H1 (cell line): ENCODE data around the gene PCP4.

Experiments used
- YY1 ChIP-seq: IDR thresholded peaks from 2 replicates; pipeline ENCODE4 v1.6.1; 2011; ENCODE audit warnings: low read depth, mild to moderate bottlenecking, low read length
- TF ChIP-seq, protein P1 (sequence below): IDR thresholded peaks from 2 replicates; pipeline ENCODE4 v1.6.1; 2012; ENCODE audit warnings: inconsistent platforms

GRCh38 chr21:39837861-39838359 is 29.3 kb upstream of the PCP4 start:
- TF ChIP-seq, protein P1, sequence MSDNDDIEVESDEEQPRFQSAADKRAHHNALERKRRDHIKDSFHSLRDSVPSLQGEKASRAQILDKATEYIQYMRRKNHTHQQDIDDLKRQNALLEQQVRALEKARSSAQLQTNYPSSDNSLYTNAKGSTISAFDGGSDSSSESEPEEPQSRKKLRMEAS, result no peak
- TF ChIP-seq YY1, result no peak
